ENCODE data around the gene IER5.
A peak's percentile ranks its signal among the peaks of the same experiment; 100 is the strongest.

DNA sequence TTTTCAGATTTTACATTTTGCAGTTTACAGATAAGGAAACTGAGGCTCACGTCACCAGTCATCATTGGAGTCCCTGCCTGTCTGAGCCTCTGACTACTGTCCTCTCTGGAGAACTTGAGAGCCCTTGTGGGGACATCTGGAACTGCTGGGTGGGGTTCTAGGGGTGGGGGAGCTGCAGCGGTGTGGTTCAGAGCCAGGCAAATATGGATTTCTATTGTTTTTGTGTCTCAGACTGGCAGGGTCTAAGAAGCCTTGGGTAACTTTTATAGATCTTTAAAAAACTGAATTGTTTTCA lies 46.9 kb downstream of the IER5 start:
- TF ChIP-seq, protein P1, sequence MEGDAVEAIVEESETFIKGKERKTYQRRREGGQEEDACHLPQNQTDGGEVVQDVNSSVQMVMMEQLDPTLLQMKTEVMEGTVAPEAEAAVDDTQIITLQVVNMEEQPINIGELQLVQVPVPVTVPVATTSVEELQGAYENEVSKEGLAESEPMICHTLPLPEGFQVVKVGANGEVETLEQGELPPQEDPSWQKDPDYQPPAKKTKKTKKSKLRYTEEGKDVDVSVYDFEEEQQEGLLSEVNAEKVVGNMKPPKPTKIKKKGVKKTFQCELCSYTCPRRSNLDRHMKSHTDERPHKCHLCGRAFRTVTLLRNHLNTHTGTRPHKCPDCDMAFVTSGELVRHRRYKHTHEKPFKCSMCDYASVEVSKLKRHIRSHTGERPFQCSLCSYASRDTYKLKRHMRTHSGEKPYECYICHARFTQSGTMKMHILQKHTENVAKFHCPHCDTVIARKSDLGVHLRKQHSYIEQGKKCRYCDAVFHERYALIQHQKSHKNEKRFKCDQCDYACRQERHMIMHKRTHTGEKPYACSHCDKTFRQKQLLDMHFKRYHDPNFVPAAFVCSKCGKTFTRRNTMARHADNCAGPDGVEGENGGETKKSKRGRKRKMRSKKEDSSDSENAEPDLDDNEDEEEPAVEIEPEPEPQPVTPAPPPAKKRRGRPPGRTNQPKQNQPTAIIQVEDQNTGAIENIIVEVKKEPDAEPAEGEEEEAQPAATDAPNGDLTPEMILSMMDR (IDR thresholded peaks at IDR 0.05): peak in 4 of 6 experiments; percentile 21 to 48 (median 40)
- no peak for TF ChIP-seq POLR2A (IDR thresholded peaks at IDR 0.05)
